Colonic mucosa (tissue), 4 donors: ENCODE measurements around the gene RAP2B. TPM values are rescaled to one million over a fixed set of nuclear protein-coding genes. Genes with fewer than 3 reads are reported as not detected.

Experiments used
- DNase-seq: peaks from one replicate; pipeline ENCODE4 v3.0.0-alpha.2; 2020
- H3K27ac ChIP-seq: fragments of 200-600 bp; one replicate; pipeline ENCODE4 v1.8.0; 2021
- H3K27me3 ChIP-seq: fragments of 200-600 bp; one replicate; pipeline ENCODE4 v1.8.0; 2021
- H3K36me3 ChIP-seq: fragments of 200-600 bp; one replicate; pipeline ENCODE4 v1.8.0; 2021
- H3K4me1 ChIP-seq: fragments of 200-600 bp; one replicate; pipeline ENCODE4 v1.8.0; 2021; ENCODE audit warnings: mild to moderate bottlenecking
- H3K4me3 ChIP-seq: fragments of 200-600 bp; one replicate; pipeline ENCODE4 v1.8.0; 2021
- H3K9ac ChIP-seq, 2 donors: one replicate each; pipeline ENCODE4 v1.7.0; 2013; ENCODE audit warnings: control low read depth in 2 of 2, low read depth in 2 of 2, low read length in 2 of 2
- H3K9me3 ChIP-seq: fragments of 200-600 bp; one replicate; pipeline ENCODE4 v1.8.0; 2021
- CTCF ChIP-seq: fragments of 200-600 bp; IDR thresholded peaks from one replicate; pipeline ENCODE4 v1.8.0; 2022; ENCODE audit warnings: antibody characterized with exemption, mild to moderate bottlenecking
- intact Hi-C: fragments of 100-400 bp; cut with DNase I; formaldehyde crosslinking; loops from one replicate; pipeline ENCODE4 v1.14.1; 2022
- total RNA-seq, 2 donors: library from RNA; stranded (reverse); fragmentation: NEBNext Ultra II Directional in 1 of 2; extraction: Animal tissue kit (Norgen Biotek cat#: 25700) in 1 of 2; gene quantifications; one replicate each; pipeline ENCODE4 v1.2.1, GENCODE V29; 2021
- donor health status: healthy.
- donor health status: DM: no; HTN: no; CAD: no.
- donor health status: DM: no; HTN: no; CAD: no.

The RAP2B gene
- total RNA-seq, 2 donors from 2014 or later = 10.6 to 23.5 TPM

- no peaks in the 10 kb centered on the region for H3K36me3 ChIP-seq
- no peak for TF ChIP-seq CTCF
- intact Hi-C loops = no loop called here
- H3K4me1 ChIP-seq = no peaks in the 10 kb centered on the region
- H3K4me3 ChIP-seq = no peak overlapping the region
- no peaks in the 10 kb centered on the region for H3K9me3 ChIP-seq
- DNase-seq = no peak
- H3K9ac ChIP-seq = no peak overlapping the region
- H3K27me3 ChIP-seq = no peaks in the 10 kb centered on the region
- H3K27ac ChIP-seq = no peak overlapping the region
These were observed 9.2 kb downstream of the RAP2B start for GRCh38 chr3:153171256-153171655.

- Histone ChIP-seq H3K27me3 (no peaks in the 10 kb centered on the region), H3K27ac (no peak overlapping the region), H3K36me3 (no peaks in the 10 kb centered on the region), H3K9ac (no peak overlapping the region), H3K4me3 (no peak overlapping the region), H3K9me3 (no peaks in the 10 kb centered on the region), H3K4me1 (no peaks in the 10 kb centered on the region)
- TF ChIP-seq CTCF = no peak
- no peak for DNase-seq
- intact Hi-C loops = no loop called here
These were observed 9.9 kb downstream of the RAP2B start for GRCh38 chr3:153171918-153172317.

GRCh38 chr3:153172796-153173757 is 11.1 kb downstream of the RAP2B start:
- no peaks in the 10 kb centered on the region for H3K4me1 ChIP-seq
- no peak for DNase-seq
- no peaks in the 10 kb centered on the region for H3K9me3 ChIP-seq

GRCh38 chr3:153173758-153174516 is 11.9 kb downstream of the RAP2B start:
- Histone ChIP-seq H3K27me3 (no peaks in the 10 kb centered on the region), H3K4me3 (no peak overlapping the region), H3K4me1 (no peaks in the 10 kb centered on the region), H3K9ac (no peak overlapping the region), H3K36me3 (no peaks in the 10 kb centered on the region), H3K9me3 (no peaks in the 10 kb centered on the region), H3K27ac (no peak overlapping the region)
- no peak for DNase-seq
- no peak for TF ChIP-seq CTCF
- intact Hi-C loops = no loop called here

More at GRCh38 chr3:153172796-153173757, 11.1 kb downstream of the RAP2B start:
- Histone ChIP-seq H3K4me3 (no peak overlapping the region), H3K27me3 (no peaks in the 10 kb centered on the region), H3K36me3 (no peaks in the 10 kb centered on the region), H3K9ac (no peak overlapping the region), H3K27ac (no peak overlapping the region)
- intact Hi-C loops = no loop called here
- no peak for TF ChIP-seq CTCF

GRCh38 chr3:153176197-153176596 is 14.2 kb downstream of the RAP2B start:
- no peak for DNase-seq
- H3K9me3 ChIP-seq = no peaks in the 10 kb centered on the region
- intact Hi-C loops = no loop called here

More at GRCh38 chr3:153176197-153176596, 14.2 kb downstream of the RAP2B start:
- no peak for TF ChIP-seq CTCF
- no peaks in the 10 kb centered on the region for H3K27me3 ChIP-seq
- no peak overlapping the region for H3K9ac ChIP-seq
- H3K4me1 ChIP-seq = no peaks in the 10 kb centered on the region
- no peaks in the 10 kb centered on the region for H3K36me3 ChIP-seq
- no peak overlapping the region for H3K27ac ChIP-seq
- H3K4me3 ChIP-seq = no peak overlapping the region
